Vagina (tissue), 2 donors: ENCODE measurements around the gene RPL15. TPM values are rescaled to one million over a fixed set of nuclear protein-coding genes. Genes with fewer than 3 reads are reported as not detected.

Source experiments
- DNase-seq, 2 donors: peaks; one replicate each; pipeline ENCODE4 v3.0.0-alpha.2; 2017; ENCODE audit errors: extremely low spot score in 2 of 2
- H3K27ac ChIP-seq: fragments of 200-600 bp; sonication (generic); one replicate; pipeline ENCODE4 v1.5.1; 2019
- H3K27me3 ChIP-seq: fragments of 200-600 bp; sonication (generic); one replicate; pipeline ENCODE4 v1.5.1; 2019
- H3K36me3 ChIP-seq, 2 donors: fragments of 200-600 bp; sonication (generic); one replicate each; pipeline ENCODE4 v1.5.1; 2017 to 2019
- H3K4me1 ChIP-seq: fragments of 200-600 bp; sonication (generic); one replicate; pipeline ENCODE4 v1.5.1; 2019
- H3K4me3 ChIP-seq, 2 donors: fragments of 200-600 bp; sonication (generic); 1 replicate in 1 of 2; 2 replicates in 1 of 2; pipeline ENCODE4 v1.5.1; 2016 to 2019
- H3K9me3 ChIP-seq: fragments of 200-600 bp; sonication (generic); one replicate; pipeline ENCODE4 v1.5.1; 2019
- POLR2A ChIP-seq, 2 donors: fragments of 450-650 bp; IDR thresholded peaks; one replicate each; pipeline ENCODE4 v1.6.1; 2017; ENCODE audit warnings: antibody characterized with exemption in 2 of 2, mild to moderate bottlenecking in 2 of 2, moderate library complexity in 2 of 2
- POLR2AphosphoS5 ChIP-seq, 2 donors: sonication (generic); formaldehyde crosslinking; IDR thresholded peaks; one replicate each; pipeline ENCODE4 v1.9.0; 2017; ENCODE audit warnings: antibody characterized with exemption in 2 of 2, mild to moderate bottlenecking in 2 of 2, low read depth in 1 of 2; ENCODE audit not compliant: insufficient read depth in 1 of 2
- intact Hi-C: fragments of 100-400 bp; cut with DNase I; formaldehyde crosslinking; loops from one replicate; pipeline ENCODE4 v1.15.1; 2023
- total RNA-seq: library from RNA; depleted of rRNA; stranded (reverse); fragments of >200 nt; gene quantifications from one replicate; pipeline ENCODE4 v1.2.3, GENCODE V29; 2016
- TF ChIP-seq, protein P1 (sequence below), 3 experiments: fragments of 450-650 bp in 2 of 3; fragments of 200-600 bp in 1 of 3; sonication (generic) in 1 of 3; IDR thresholded peaks; one replicate each; pipeline ENCODE4 v1.5.1; 2017 to 2019; ENCODE audit warnings: antibody characterized with exemption in 3 of 3, mild to moderate bottlenecking in 2 of 3, moderate library complexity in 2 of 3

The RPL15 gene
- total RNA-seq, 1 donor from 2014 or later: 2,641 TPM

DNA sequence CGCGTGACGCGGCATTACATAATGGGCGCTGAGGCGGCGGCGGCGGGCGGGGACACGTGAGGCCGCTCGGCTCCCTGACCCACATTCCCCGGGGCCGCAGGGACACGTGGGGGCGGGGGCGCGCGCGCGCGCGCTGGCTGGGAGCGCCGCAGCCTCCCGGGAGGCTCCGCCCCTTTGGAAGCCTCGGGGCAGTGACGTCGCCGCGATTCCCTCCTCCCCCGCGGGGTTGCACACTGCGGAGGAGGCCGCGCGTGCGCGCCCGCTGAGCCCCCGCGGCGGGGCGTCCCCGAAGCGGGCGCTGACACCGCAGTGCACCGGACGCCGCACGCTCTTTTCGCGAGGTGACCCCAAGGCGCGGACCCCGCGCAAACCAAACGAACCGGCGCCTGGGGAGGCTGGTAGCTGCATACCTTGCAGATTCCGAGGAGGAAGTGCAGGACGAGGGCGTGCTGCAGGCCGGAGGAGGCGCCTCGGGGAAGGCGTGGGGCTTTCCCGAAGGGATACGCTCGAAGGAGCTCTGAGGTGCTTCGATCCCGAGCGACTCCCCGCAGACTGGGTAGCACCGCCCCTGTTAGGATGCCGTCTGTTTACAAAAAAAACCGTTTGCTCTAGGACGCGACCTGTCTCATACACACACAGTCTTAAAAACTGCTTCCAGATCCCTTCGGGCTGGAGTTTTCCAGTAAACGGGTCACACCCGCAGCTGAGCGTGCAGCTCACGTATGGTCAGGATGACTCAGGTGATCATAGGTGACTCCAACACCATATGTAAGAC, 29.2 kb downstream of the RPL15 start:
- Histone ChIP-seq H3K9me3 (no peaks in the 10 kb centered on the region), H3K27ac (peak overlapping the region; percentile 99), H3K4me1 (peaks cover 56% of the 10 kb centered on the region), H3K27me3 (no peaks in the 10 kb centered on the region), H3K36me3 (no peaks in the 10 kb centered on the region), H3K4me3 (peak overlapping the region; percentile 83 to 100)
- DNase-seq: peak in 1 of 2 donors; percentile 98
- TF ChIP-seq POLR2AphosphoS5 (IDR thresholded peaks at IDR 0.05; ENCODE audit: insufficient read depth in 1 of 2, low read depth in 1 of 2) (peak in 1 of 2 donors; percentile 86), POLR2A (IDR thresholded peaks at IDR 0.05) (peak in 1 of 2 donors; percentile 66)
- TF ChIP-seq, protein P1, sequence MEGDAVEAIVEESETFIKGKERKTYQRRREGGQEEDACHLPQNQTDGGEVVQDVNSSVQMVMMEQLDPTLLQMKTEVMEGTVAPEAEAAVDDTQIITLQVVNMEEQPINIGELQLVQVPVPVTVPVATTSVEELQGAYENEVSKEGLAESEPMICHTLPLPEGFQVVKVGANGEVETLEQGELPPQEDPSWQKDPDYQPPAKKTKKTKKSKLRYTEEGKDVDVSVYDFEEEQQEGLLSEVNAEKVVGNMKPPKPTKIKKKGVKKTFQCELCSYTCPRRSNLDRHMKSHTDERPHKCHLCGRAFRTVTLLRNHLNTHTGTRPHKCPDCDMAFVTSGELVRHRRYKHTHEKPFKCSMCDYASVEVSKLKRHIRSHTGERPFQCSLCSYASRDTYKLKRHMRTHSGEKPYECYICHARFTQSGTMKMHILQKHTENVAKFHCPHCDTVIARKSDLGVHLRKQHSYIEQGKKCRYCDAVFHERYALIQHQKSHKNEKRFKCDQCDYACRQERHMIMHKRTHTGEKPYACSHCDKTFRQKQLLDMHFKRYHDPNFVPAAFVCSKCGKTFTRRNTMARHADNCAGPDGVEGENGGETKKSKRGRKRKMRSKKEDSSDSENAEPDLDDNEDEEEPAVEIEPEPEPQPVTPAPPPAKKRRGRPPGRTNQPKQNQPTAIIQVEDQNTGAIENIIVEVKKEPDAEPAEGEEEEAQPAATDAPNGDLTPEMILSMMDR (IDR thresholded peaks at IDR 0.05): no peak
- intact Hi-C loops: no loop called here

DNA sequence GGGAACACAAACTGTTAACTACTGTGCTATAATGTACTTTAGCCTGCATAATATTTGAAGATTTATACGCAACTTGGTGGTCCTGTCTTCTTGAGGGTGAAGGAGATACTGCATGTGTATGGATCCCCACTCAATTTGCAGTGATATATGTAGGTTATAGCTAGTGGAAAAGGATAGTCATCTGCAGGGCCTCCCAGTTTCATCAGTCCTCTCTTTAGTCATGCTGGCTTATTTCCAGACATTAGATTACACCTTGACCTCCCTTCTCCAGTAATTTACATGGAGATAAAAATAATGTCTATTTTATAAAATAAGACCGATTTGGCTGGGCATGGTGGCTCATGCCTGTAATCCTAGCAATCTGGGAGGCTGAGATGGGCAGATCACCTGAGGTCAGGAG, 31.8 kb downstream of the RPL15 start:
- H3K9me3 ChIP-seq: no peaks in the 10 kb centered on the region
- peak overlapping the region; percentile 99 for H3K27ac ChIP-seq
- TF ChIP-seq POLR2AphosphoS5 (IDR thresholded peaks at IDR 0.05; ENCODE audit: insufficient read depth in 1 of 2, low read depth in 1 of 2) (no peak), POLR2A (IDR thresholded peaks at IDR 0.05) (no peak)
- TF ChIP-seq, protein P1 (IDR thresholded peaks at IDR 0.05): no peak
- H3K4me3 ChIP-seq: no peak overlapping the region
- H3K36me3 ChIP-seq: no peaks in the 10 kb centered on the region
- peaks cover 83% of the 10 kb centered on the region for H3K4me1 ChIP-seq
- H3K27me3 ChIP-seq: no peaks in the 10 kb centered on the region
- intact Hi-C loops: no loop called here
- no peak for DNase-seq

DNA sequence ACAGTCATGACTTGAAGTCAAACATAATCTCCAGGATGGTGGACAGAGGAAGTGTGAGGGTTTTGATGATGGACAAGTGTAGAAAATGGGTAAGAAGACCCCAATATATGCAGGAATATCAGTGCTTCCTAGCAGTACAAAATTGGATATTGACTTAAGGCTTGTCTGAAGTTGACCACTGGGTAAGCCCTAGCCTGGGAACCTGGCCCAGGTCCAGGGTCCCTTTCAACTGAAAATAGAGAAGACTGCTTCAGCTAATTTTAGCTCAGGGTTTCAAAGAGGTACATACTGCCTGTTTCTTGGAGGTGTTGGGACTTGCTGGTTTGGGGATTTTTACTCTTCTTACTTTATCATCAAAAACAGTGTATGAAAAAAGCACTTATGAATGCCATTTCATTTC, 32.9 kb downstream of the RPL15 start:
- Histone ChIP-seq H3K27me3 (no peaks in the 10 kb centered on the region), H3K27ac (peak overlapping the region; percentile 46), H3K36me3 (no peaks in the 10 kb centered on the region), H3K9me3 (no peaks in the 10 kb centered on the region), H3K4me3 (peak overlapping the region in 1 of 2 donors; percentile 2), H3K4me1 (peaks cover 86% of the 10 kb centered on the region)
- DNase-seq: no peak
- intact Hi-C loops: no loop called here
- TF ChIP-seq POLR2A (IDR thresholded peaks at IDR 0.05) (no peak), POLR2AphosphoS5 (IDR thresholded peaks at IDR 0.05; ENCODE audit: insufficient read depth in 1 of 2, low read depth in 1 of 2) (no peak)
- TF ChIP-seq, protein P1 (IDR thresholded peaks at IDR 0.05): no peak

DNA sequence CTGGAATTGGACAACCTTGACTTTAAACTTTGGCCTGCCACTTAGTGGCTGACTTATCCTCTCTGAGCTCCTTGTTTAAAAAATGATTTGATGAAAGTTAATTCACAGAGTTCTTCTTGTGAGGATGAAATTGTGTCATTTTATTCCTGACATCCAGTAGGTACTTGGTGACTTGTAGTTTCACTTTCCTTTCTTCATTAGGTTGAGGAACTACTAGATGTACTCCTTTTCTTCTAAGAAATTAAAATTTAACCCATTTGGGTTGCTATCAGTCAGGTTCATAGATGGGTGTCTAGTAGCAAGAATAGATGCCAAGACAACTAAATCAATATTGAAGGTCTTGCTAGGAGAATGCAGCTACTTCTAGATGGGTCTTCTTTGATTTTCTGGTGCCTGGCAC, 33.4 kb downstream of the RPL15 start:
- Histone ChIP-seq H3K36me3 (no peaks in the 10 kb centered on the region), H3K9me3 (no peaks in the 10 kb centered on the region), H3K4me3 (peak overlapping the region in 1 of 2 donors; percentile 2), H3K4me1 (peaks cover 91% of the 10 kb centered on the region), H3K27ac (peak overlapping the region; percentile 46), H3K27me3 (no peaks in the 10 kb centered on the region)
- DNase-seq: no peak
- TF ChIP-seq POLR2AphosphoS5 (IDR thresholded peaks at IDR 0.05; ENCODE audit: insufficient read depth in 1 of 2, low read depth in 1 of 2) (no peak), POLR2A (IDR thresholded peaks at IDR 0.05) (no peak)
- TF ChIP-seq, protein P1 (IDR thresholded peaks at IDR 0.05): no peak
- intact Hi-C loops: no loop called here

DNA sequence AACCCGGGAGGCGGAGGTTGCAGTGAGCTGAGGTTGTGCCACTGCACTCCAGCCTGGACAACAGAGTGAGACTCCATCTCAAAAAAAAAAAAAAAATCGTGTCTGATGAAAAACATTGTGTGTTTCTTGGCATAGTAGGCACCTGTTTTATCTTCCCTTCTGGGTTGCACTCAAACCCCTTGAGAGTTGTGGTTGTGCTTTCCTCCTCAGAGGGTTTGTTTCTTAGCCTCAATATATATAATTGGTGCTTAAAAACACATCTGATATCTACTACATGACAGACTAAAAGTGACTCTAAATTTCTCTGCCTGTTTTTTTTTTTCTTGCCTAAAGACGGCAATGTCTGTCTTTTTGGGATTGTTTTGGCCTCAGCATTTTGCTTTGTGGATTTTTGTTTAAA, 35.7 kb downstream of the RPL15 start:
- Histone ChIP-seq H3K27ac (no peak overlapping the region), H3K4me1 (peaks cover 77% of the 10 kb centered on the region), H3K9me3 (no peaks in the 10 kb centered on the region), H3K27me3 (no peaks in the 10 kb centered on the region), H3K36me3 (no peaks in the 10 kb centered on the region), H3K4me3 (no peak overlapping the region)
- intact Hi-C loops: no loop called here
- no peak for DNase-seq
- TF ChIP-seq, protein P1 (IDR thresholded peaks at IDR 0.05): no peak
